HEK293 (cell line): Measurements from ENCODE around the gene NAT8L.

ENCODE experiments used
- ATF2 ChIP-seq: fragments of 450-650 bp; formaldehyde crosslinking; IDR thresholded peaks from 2 replicates; pipeline ENCODE4 v1.5.1; 2016; ENCODE audit warnings: missing biosample characterization, missing genetic modification characterization, low read depth
- CTCF ChIP-seq: fragments of 450-650 bp; formaldehyde crosslinking; IDR thresholded peaks from 2 replicates; pipeline ENCODE4 v1.5.1; 2016; ENCODE audit warnings: missing biosample characterization, missing genetic modification characterization
- ELK4 ChIP-seq: IDR thresholded peaks from 2 replicates; pipeline ENCODE4 v1.6.1; 2011; ENCODE audit warnings: mild to moderate bottlenecking, low read depth, low read length, borderline replicate concordance
- GLI2 ChIP-seq: fragments of 450-650 bp; formaldehyde crosslinking; IDR thresholded peaks from 2 replicates; pipeline ENCODE4; 2017; ENCODE audit warnings: missing biosample characterization, missing genetic modification characterization, low read depth, borderline replicate concordance
- HIC1 ChIP-seq: fragments of 450-650 bp; formaldehyde crosslinking; IDR thresholded peaks from 2 replicates; pipeline ENCODE4 v1.5.1; 2016; ENCODE audit warnings: missing biosample characterization, missing genetic modification characterization
- REST ChIP-seq: fragments of 450-650 bp; formaldehyde crosslinking; IDR thresholded peaks from 2 replicates; pipeline ENCODE4 v1.5.1; 2016; ENCODE audit warnings: missing biosample characterization, missing genetic modification characterization
- YY1 ChIP-seq: fragments of 450-650 bp; formaldehyde crosslinking; IDR thresholded peaks from 2 replicates; pipeline ENCODE4 v1.5.1; 2018; ENCODE audit warnings: missing biosample characterization, missing genetic modification characterization
- ZBTB17 ChIP-seq: fragments of 450-650 bp; formaldehyde crosslinking; IDR thresholded peaks from 2 replicates; pipeline ENCODE4 v1.5.1; 2016; ENCODE audit warnings: missing biosample characterization, missing genetic modification characterization
- ZNF140 ChIP-seq: fragments of 450-650 bp; formaldehyde crosslinking; IDR thresholded peaks from 2 replicates; pipeline ENCODE4 v1.5.1; 2016; ENCODE audit warnings: missing biosample characterization, missing genetic modification characterization
- ZNF501 ChIP-seq: fragments of 450-650 bp; formaldehyde crosslinking; IDR thresholded peaks from 2 replicates; pipeline ENCODE4 v1.5.1; 2016; ENCODE audit warnings: missing biosample characterization, missing genetic modification characterization
- ZNF518A ChIP-seq: fragments of 450-650 bp; formaldehyde crosslinking; conservative IDR thresholded peaks from 2 replicates; pipeline ENCODE4 v1.5.1; 2016; ENCODE audit warnings: low read depth, missing biosample characterization, missing genetic modification characterization
- ZNF580 ChIP-seq: fragments of 450-650 bp; formaldehyde crosslinking; IDR thresholded peaks from 2 replicates; pipeline ENCODE4 v1.5.1; 2016; ENCODE audit warnings: missing biosample characterization, missing genetic modification characterization

GRCh38 chr4:2073808-2074481 is 14.8 kb downstream of the NAT8L start:
- TF ChIP-seq ZNF580 = no peak
- no peak for TF ChIP-seq ZNF140
- no peak for TF ChIP-seq CTCF
- TF ChIP-seq ATF2 (tag by site-specific recombination) = no peak
- no peak for TF ChIP-seq HIC1 (tag by site-specific recombination)
- no peak for TF ChIP-seq ZNF501 (tag by site-specific recombination)
- no peak for TF ChIP-seq ZBTB17 (tag by site-specific recombination)
- TF ChIP-seq YY1 (tag by site-specific recombination) = no peak
- TF ChIP-seq REST (tag by site-specific recombination) = no peak
- TF ChIP-seq GLI2 (tag by site-specific recombination) = no peak
- TF ChIP-seq ELK4 = no peak
- TF ChIP-seq ZNF518A (tag by site-specific recombination) = no peak
